ENCODE data around the gene ASRGL1.

- TF ChIP-seq CTCF (IDR thresholded peaks at IDR 0.05) = no peak
- TF ChIP-seq POLR2A (IDR thresholded peaks at IDR 0.05) = no peak
Observed at GRCh38 chr11:62400760-62401159, 63.5 kb downstream of the ASRGL1 start.

Data from breast epithelium (tissue), 3 donors.